Smooth muscle cell (in vitro differentiated cells): ENCODE measurements around the gene PRRC2B. TPM values are rescaled to one million over a fixed set of nuclear protein-coding genes. Genes with fewer than 3 reads are reported as not detected.

Source experiments
- DNase-seq: peaks from one replicate; lab custom pipeline; 2025; ENCODE audit not compliant: unreplicated experiment; lab: John Stamatoyannopoulos, UW
- H2AFZ ChIP-seq: fragments of 200-600 bp; sonication (generic); 2 replicates; pipeline ENCODE4 v1.6.0; 2016; ENCODE audit warnings: antibody characterized with exemption, low read depth, mild to moderate bottlenecking
- H3F3A ChIP-seq: fragments of 200-600 bp; sonication (generic); 2 replicates; pipeline ENCODE4 v1.6.0; 2017; ENCODE audit warnings: antibody characterized with exemption, low read depth
- H3K27ac ChIP-seq: fragments of 200-600 bp; sonication (generic); 2 replicates; pipeline ENCODE4 v1.5.1; 2016; ENCODE audit warnings: low read depth, mild to moderate bottlenecking
- H3K27me3 ChIP-seq: fragments of 200-600 bp; sonication (generic); 2 replicates; pipeline ENCODE4 v1.6.1; 2016; ENCODE audit warnings: low read depth, mild to moderate bottlenecking
- H3K36me3 ChIP-seq: fragments of 200-600 bp; sonication (generic); 2 replicates; pipeline ENCODE4 v1.5.1; 2016; ENCODE audit warnings: low read depth
- H3K4me1 ChIP-seq: fragments of 200-600 bp; sonication (generic); 2 replicates; pipeline ENCODE4 v1.5.1; 2016; ENCODE audit warnings: low read depth
- H3K4me2 ChIP-seq: fragments of 200-600 bp; sonication (generic); 2 replicates; pipeline ENCODE4 v1.6.0; 2016; ENCODE audit warnings: mild to moderate bottlenecking
- H3K4me3 ChIP-seq: fragments of 200-600 bp; sonication (generic); 2 replicates; pipeline ENCODE4 v1.5.1; 2016; ENCODE audit warnings: mild to moderate bottlenecking
- H3K79me2 ChIP-seq: fragments of 200-600 bp; sonication (generic); 2 replicates; pipeline ENCODE4 v1.6.0; 2016; ENCODE audit warnings: low read depth, mild to moderate bottlenecking
- H3K9ac ChIP-seq: fragments of 200-600 bp; sonication (generic); 2 replicates; pipeline ENCODE4 v1.6.0; 2016; ENCODE audit warnings: low read depth
- H3K9me3 ChIP-seq: fragments of 200-600 bp; sonication (generic); replicated peaks from 2 replicates; pipeline ENCODE4 v1.5.1; 2016; ENCODE audit warnings: low read depth
- H4K20me1 ChIP-seq: fragments of 200-600 bp; sonication (generic); 2 replicates; pipeline ENCODE4 v1.6.0; 2016; ENCODE audit warnings: low read depth
- CTCF ChIP-seq: fragments of 200-600 bp; sonication (generic); IDR thresholded peaks from 2 replicates; pipeline ENCODE4 v1.5.1; 2017; ENCODE audit warnings: borderline replicate concordance, mild to moderate bottlenecking, antibody characterized with exemption; ENCODE audit not compliant: insufficient read depth, poor library complexity, severe bottlenecking
- WGBS: methylation state at CpG from one replicate; pipeline ENCODE4 v1.1.7; 2016; ENCODE audit warnings: low lambda C conversion rate; 5-methylcytosine and 5-hydroxymethylcytosine counted together
- polyA plus RNA-seq: library from polyadenylated mRNA; unstranded; fragments of >200 nt; fragmentation: Nextera tagmentation; extraction: Ambion mirVana; gene quantifications from 2 replicates; pipeline ENCODE4 v1.2.1, GENCODE V29; 2016
- total RNA-seq: library from RNA; depleted of rRNA; stranded (reverse); fragments of >200 nt; gene quantifications from 2 replicates; pipeline ENCODE4 v1.2.3, GENCODE V29; 2014

The PRRC2B gene
- total and polyA plus RNA-seq, 2 experiments from 2014 or later: 38.6 to 97.2 TPM

- H3K36me3 ChIP-seq: no peaks in the 10 kb centered on the region
- DNase-seq: no peak
- H4K20me1 ChIP-seq: peaks cover 87% of the 10 kb centered on the region
- peaks cover 29% of the 10 kb centered on the region for H3F3A ChIP-seq
- TF ChIP-seq CTCF: no peak
- peaks cover 88% of the 10 kb centered on the region for H3K79me2 ChIP-seq
- H3K9me3 ChIP-seq: no peaks in the 10 kb centered on the region
- peak overlapping the region; percentile 80 for H3K27ac ChIP-seq
- H3K9ac ChIP-seq: no peak overlapping the region
- peaks cover 60% of the 10 kb centered on the region for H3K4me1 ChIP-seq
- WGBS: 65% methylated on average over 9 of the region's 9 CpGs
- no peak overlapping the region for H3K4me3 ChIP-seq
- peak overlapping the region; percentile 90 for H3K4me2 ChIP-seq
- H3K27me3 ChIP-seq: no peaks in the 10 kb centered on the region
- no peak overlapping the region for H2AFZ ChIP-seq
Measured at GRCh38 chr9:131398204-131398603, 4.3 kb downstream of the PRRC2B start.

- Histone ChIP-seq H3K9ac (no peak overlapping the region), H2AFZ (no peak overlapping the region), H3K4me2 (peak overlapping the region; percentile 48), H3K36me3 (no peaks in the 10 kb centered on the region), H3F3A (peaks cover 24% of the 10 kb centered on the region), H4K20me1 (peaks cover 100% of the 10 kb centered on the region), H3K9me3 (no peaks in the 10 kb centered on the region), H3K27ac (peak overlapping the region; percentile 80), H3K4me1 (peaks cover 74% of the 10 kb centered on the region), H3K4me3 (no peak overlapping the region), H3K27me3 (no peaks in the 10 kb centered on the region), H3K79me2 (peaks cover 100% of the 10 kb centered on the region)
- TF ChIP-seq CTCF: no peak
- WGBS: 88% methylated on average over 7 of the region's 7 CpGs
- no peak for DNase-seq
Measured at GRCh38 chr9:131399972-131400371, 6.1 kb downstream of the PRRC2B start.

GRCh38 chr9:131400627-131401026, 6.7 kb downstream of the PRRC2B start:
- no peak overlapping the region for H3K4me3 ChIP-seq
- no peak overlapping the region for H3K9ac ChIP-seq
- H3K27me3 ChIP-seq: no peaks in the 10 kb centered on the region
- no peak overlapping the region for H2AFZ ChIP-seq
- H3F3A ChIP-seq: peaks cover 19% of the 10 kb centered on the region
- peaks cover 73% of the 10 kb centered on the region for H3K4me1 ChIP-seq
- no peaks in the 10 kb centered on the region for H3K9me3 ChIP-seq
- peak overlapping the region; percentile 74 for H3K27ac ChIP-seq
- no peak for TF ChIP-seq CTCF
- no peaks in the 10 kb centered on the region for H3K36me3 ChIP-seq
- peaks cover 100% of the 10 kb centered on the region for H3K79me2 ChIP-seq
- 96% methylated on average over 5 of the region's 6 CpGs for WGBS
- peaks cover 100% of the 10 kb centered on the region for H4K20me1 ChIP-seq
- no peak for DNase-seq
- no peak overlapping the region for H3K4me2 ChIP-seq

- Histone ChIP-seq H3K4me2 (peak overlapping the region; percentile 71), H3K27ac (peak overlapping the region; percentile 74), H4K20me1 (peaks cover 100% of the 10 kb centered on the region), H3K9me3 (no peaks in the 10 kb centered on the region), H2AFZ (no peak overlapping the region), H3K27me3 (no peaks in the 10 kb centered on the region), H3K4me3 (no peak overlapping the region), H3K9ac (no peak overlapping the region), H3K79me2 (peaks cover 100% of the 10 kb centered on the region), H3K36me3 (no peaks in the 10 kb centered on the region), H3K4me1 (peaks cover 74% of the 10 kb centered on the region), H3F3A (peaks cover 25% of the 10 kb centered on the region)
- WGBS: 83% methylated on average over 6 of the region's 6 CpGs
- no peak for DNase-seq
- no peak for TF ChIP-seq CTCF
Measured at GRCh38 chr9:131402073-131402472, 8.2 kb downstream of the PRRC2B start.
